Breast epithelium (tissue), 3 donors: ENCODE measurements around the gene MAN1C1.

Experiments used
- POLR2A ChIP-seq: fragments of 450-650 bp; IDR thresholded peaks from one replicate; pipeline ENCODE4 v1.6.1; 2016; ENCODE audit warnings: antibody characterized with exemption, mild to moderate bottlenecking, moderate library complexity
- POLR2AphosphoS5 ChIP-seq, 3 donors: sonication (generic); formaldehyde crosslinking; IDR thresholded peaks; one replicate each; pipeline ENCODE4 v1.6.1; 2017; ENCODE audit warnings: antibody characterized with exemption in 3 of 3
- TF ChIP-seq, protein P1 (sequence below), 3 donors: fragments of 450-650 bp; IDR thresholded peaks; one replicate each; pipeline ENCODE4 v1.5.1; 2016 to 2017; ENCODE audit warnings: antibody characterized with exemption in 3 of 3, mild to moderate bottlenecking in 3 of 3, moderate library complexity in 3 of 3

DNA sequence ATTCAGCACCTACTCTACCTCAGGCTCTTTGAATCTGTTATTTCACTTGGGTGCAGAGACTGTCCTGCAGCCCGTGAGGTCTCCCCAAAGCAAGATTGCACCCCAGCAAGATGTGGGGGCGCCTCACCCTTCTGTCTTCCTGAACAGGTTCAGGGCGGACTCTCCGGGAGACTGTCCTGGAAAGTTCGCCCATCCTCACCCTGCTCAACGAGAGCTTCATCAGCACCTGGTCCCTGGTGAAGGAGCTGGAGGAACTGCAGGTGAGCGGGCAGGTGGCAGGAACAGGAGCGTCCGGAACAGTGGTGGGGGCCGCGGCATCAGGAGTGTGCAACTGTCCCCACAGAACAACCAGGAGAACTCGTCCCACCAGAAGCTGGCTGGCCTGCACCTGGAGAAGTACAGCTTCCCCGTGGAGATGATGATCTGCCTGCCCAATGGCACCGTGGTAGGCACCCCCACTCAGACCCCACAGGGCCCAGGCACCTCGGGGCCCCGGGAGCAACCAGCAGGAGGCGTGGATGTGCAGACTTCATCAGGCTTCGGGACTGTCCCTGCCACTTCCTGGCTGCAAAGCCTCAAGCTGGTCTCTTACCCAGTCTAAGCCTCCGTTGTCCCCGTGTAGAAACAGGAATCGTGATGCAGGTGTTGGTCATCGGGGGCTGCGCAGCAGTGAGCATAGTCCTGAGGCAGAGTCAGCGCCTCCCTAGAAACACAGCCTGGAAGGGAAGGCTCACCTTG, 197.3 kb downstream of the MAN1C1 start:
- no peak for TF ChIP-seq POLR2AphosphoS5 (IDR thresholded peaks at IDR 0.05)
- no peak for TF ChIP-seq POLR2A
- TF ChIP-seq, protein P1, sequence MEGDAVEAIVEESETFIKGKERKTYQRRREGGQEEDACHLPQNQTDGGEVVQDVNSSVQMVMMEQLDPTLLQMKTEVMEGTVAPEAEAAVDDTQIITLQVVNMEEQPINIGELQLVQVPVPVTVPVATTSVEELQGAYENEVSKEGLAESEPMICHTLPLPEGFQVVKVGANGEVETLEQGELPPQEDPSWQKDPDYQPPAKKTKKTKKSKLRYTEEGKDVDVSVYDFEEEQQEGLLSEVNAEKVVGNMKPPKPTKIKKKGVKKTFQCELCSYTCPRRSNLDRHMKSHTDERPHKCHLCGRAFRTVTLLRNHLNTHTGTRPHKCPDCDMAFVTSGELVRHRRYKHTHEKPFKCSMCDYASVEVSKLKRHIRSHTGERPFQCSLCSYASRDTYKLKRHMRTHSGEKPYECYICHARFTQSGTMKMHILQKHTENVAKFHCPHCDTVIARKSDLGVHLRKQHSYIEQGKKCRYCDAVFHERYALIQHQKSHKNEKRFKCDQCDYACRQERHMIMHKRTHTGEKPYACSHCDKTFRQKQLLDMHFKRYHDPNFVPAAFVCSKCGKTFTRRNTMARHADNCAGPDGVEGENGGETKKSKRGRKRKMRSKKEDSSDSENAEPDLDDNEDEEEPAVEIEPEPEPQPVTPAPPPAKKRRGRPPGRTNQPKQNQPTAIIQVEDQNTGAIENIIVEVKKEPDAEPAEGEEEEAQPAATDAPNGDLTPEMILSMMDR (IDR thresholded peaks at IDR 0.05) = no peak
